ENCODE measurements around the gene PHF19. TPM values are rescaled to one million over a fixed set of nuclear protein-coding genes. Genes with fewer than 3 reads are reported as not detected.

PHF19 gene
- total RNA-seq, 5 donors from 2014 or later (not counting 1 experiment from before 2014, with no cell fraction given) = 92.8 to 184 (median 166) TPM

DNA sequence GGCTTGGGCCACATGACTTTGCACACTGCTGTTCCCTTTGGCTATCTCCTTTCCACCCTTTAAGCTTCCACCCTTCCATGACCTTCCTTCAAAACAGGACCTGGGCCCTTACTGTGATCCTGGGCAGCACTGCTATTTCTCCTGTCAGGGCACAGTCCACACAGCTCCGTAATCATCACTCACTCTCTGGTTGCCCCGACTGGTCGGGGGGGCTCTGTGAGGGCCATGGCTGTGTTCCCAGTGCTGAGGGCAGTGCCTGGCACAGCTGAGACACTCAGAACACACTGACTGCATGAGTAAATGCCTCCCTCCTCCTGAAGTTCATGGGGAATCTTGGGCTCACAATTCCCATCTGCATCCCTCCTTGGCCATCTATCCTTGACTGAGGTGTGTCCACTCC, 37.4 kb upstream of the PHF19 start:
- Mint-ChIP-seq H3K9me3 (peaks cover 0 to 4% (median 0%) of the 10 kb centered on the region in 3 donors), H3K27me3 (no peaks in the 10 kb centered on the region), H3K27ac (peak overlapping the region; percentile 74 to 78), H3K36me3 (peaks cover 77% of the 10 kb centered on the region), H3K4me3 (no peak overlapping the region), H3K4me1 (peaks cover 82 to 90% (median 90%) of the 10 kb centered on the region in 3 donors)
- WGBS (ENCODE audit: insufficient coverage) = 96% methylated on average over 3 of the region's 3 CpGs
- H3K36me3 ChIP-seq (ENCODE audit: control insufficient read depth in 2 of 2, extremely low read depth in 1 of 2, insufficient read depth in 1 of 2, low read length in 1 of 2) = peaks cover 11 to 88% of the 10 kb centered on the region in 2 donors
- no peak for DNase-seq
- ChIA-PET POLR2A (interaction anchor here in 1 of 2 donors (0.9 kb wide), 1 partner anchor 17 kb away, joined by 6 read pairs; no protein-coding TSS in a partner anchor), CTCF (no interaction called here)
- H3K4me1 ChIP-seq (ENCODE audit: control insufficient read depth in 1 of 2, extremely low read depth in 1 of 2, insufficient read depth in 2 of 2, low read length in 2 of 2) = peaks cover 22 to 88% of the 10 kb centered on the region in 2 experiments
- H3K4me3 ChIP-seq (ENCODE audit: control insufficient read depth in 1 of 2, extremely low read depth in 1 of 2, low read length in 1 of 2) = no peak overlapping the region
- H3K27ac ChIP-seq (ENCODE audit: low read length) = peak overlapping the region; percentile 52
- no peak for ATAC-seq (replicated peaks in 1 of 4)
- H3K27me3 ChIP-seq (replicated peaks in 1 of 2; ENCODE audit: control insufficient read depth in 2 of 2, extremely low read depth in 1 of 2, insufficient read depth in 2 of 2, low read length in 1 of 2) = no peaks in the 10 kb centered on the region
- no peaks in the 10 kb centered on the region for H3K9me3 ChIP-seq

DNA sequence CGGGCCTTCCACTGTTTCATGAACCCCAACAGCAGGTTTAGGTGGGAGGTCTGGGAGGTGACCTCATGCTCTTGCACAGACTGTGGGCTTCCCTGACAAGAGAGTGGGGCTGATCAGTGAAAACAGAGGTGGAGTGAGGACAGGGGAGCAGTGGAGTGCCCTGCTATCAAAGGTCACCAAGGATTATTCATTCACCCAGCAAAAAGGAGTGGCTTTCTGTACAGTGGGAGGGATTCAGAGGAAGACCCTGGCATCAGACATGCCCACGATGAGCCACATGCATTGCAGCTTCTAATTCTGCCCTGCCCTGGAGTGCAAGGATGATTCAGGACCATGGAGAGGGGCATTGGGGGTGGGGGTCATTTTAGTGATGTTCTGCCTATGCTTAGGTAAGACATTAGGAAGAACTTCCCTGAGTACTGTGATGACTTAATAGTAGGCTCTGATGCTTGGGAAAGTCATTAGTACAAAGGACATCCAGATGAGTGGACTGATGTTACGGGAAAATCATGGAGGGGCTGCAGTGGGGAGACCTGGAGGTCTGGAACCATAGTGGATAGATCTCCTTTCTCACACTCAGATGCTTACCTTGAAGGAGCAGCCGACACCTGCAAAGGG, 36.8 kb upstream of the PHF19 start:
- ChIA-PET POLR2A (interaction anchor here (0.7 to 0.9 kb wide), 2 partner anchors 18 to 29 kb away, joined by 3 to 6 read pairs; no protein-coding TSS in a partner anchor), CTCF (no interaction called here)
- H3K36me3 ChIP-seq (ENCODE audit: control insufficient read depth in 2 of 2, extremely low read depth in 1 of 2, insufficient read depth in 1 of 2, low read length in 1 of 2) = peaks cover 6 to 88% of the 10 kb centered on the region in 2 donors
- ATAC-seq (replicated peaks in 1 of 4) = no peak
- no peaks in the 10 kb centered on the region for H3K27me3 Mint-ChIP-seq
- H3K4me1 Mint-ChIP-seq = peaks cover 81 to 91% (median 90%) of the 10 kb centered on the region in 3 donors
- H3K27ac ChIP-seq (ENCODE audit: low read length) = no peak overlapping the region
- no peak overlapping the region for H3K4me3 Mint-ChIP-seq
- no peaks in the 10 kb centered on the region for H3K9me3 ChIP-seq
- peak overlapping the region; percentile 16 to 75 for H3K27ac Mint-ChIP-seq
- peaks cover 22 to 87% of the 10 kb centered on the region in 2 experiments for H3K4me1 ChIP-seq (ENCODE audit: control insufficient read depth in 1 of 2, extremely low read depth in 1 of 2, insufficient read depth in 2 of 2, low read length in 2 of 2)
- H3K27me3 ChIP-seq (replicated peaks in 1 of 2; ENCODE audit: control insufficient read depth in 2 of 2, extremely low read depth in 1 of 2, insufficient read depth in 2 of 2, low read length in 1 of 2) = no peaks in the 10 kb centered on the region
- DNase-seq = peak in 5 of 35 experiments; percentile 27 to 56 (median 34)
- H3K4me3 ChIP-seq (ENCODE audit: control insufficient read depth in 1 of 2, extremely low read depth in 1 of 2, low read length in 1 of 2) = no peak overlapping the region
- peaks cover 79% of the 10 kb centered on the region for H3K36me3 Mint-ChIP-seq
- H3K9me3 Mint-ChIP-seq = peaks cover 0 to 4% (median 0%) of the 10 kb centered on the region in 3 donors
- 69% methylated on average over 2 of the region's 4 CpGs for WGBS (ENCODE audit: insufficient coverage)

- no peak for ATAC-seq (replicated peaks in 1 of 4)
- no peaks in the 10 kb centered on the region for H3K27me3 ChIP-seq (replicated peaks in 1 of 2; ENCODE audit: control insufficient read depth in 2 of 2, extremely low read depth in 1 of 2, insufficient read depth in 2 of 2, low read length in 1 of 2)
- H3K27ac Mint-ChIP-seq = peak overlapping the region; percentile 71 to 91
- ChIA-PET CTCF (interaction anchor here in 1 of 2 donors (1.1 kb wide), 1 partner anchor 67 kb away, joined by 3 read pairs; no protein-coding TSS in a partner anchor), POLR2A (interaction anchor here (0.6 to 1.3 kb wide), 3 partner anchors 8 to 28 kb away, joined by 3 to 6 read pairs (median 3); no protein-coding TSS in a partner anchor)
- no peaks in the 10 kb centered on the region for H3K9me3 ChIP-seq
- peak overlapping the region in 1 of 3 donors; percentile 10 for H3K4me3 Mint-ChIP-seq
- H3K4me3 ChIP-seq (ENCODE audit: control insufficient read depth in 1 of 2, extremely low read depth in 1 of 2, low read length in 1 of 2) = no peak overlapping the region
- peaks cover 76 to 90% (median 87%) of the 10 kb centered on the region in 3 donors for H3K4me1 Mint-ChIP-seq
- peaks cover 74% of the 10 kb centered on the region for H3K36me3 Mint-ChIP-seq
- no peak for DNase-seq
- 98% methylated on average over 7 of the region's 13 CpGs for WGBS (ENCODE audit: insufficient coverage)
- H3K9me3 Mint-ChIP-seq = peaks cover 0 to 4% (median 0%) of the 10 kb centered on the region in 3 donors
- H3K36me3 ChIP-seq (ENCODE audit: control insufficient read depth in 2 of 2, extremely low read depth in 1 of 2, insufficient read depth in 1 of 2, low read length in 1 of 2) = peaks cover 3 to 84% of the 10 kb centered on the region in 2 donors
- no peaks in the 10 kb centered on the region for H3K27me3 Mint-ChIP-seq
- H3K4me1 ChIP-seq (ENCODE audit: control insufficient read depth in 1 of 2, extremely low read depth in 1 of 2, insufficient read depth in 2 of 2, low read length in 2 of 2) = peaks cover 22 to 85% of the 10 kb centered on the region in 2 experiments
- H3K27ac ChIP-seq (ENCODE audit: low read length) = no peak overlapping the region
These were observed 36.1 kb upstream of the PHF19 start for GRCh38 chr9:120912958-120913646.

DNA sequence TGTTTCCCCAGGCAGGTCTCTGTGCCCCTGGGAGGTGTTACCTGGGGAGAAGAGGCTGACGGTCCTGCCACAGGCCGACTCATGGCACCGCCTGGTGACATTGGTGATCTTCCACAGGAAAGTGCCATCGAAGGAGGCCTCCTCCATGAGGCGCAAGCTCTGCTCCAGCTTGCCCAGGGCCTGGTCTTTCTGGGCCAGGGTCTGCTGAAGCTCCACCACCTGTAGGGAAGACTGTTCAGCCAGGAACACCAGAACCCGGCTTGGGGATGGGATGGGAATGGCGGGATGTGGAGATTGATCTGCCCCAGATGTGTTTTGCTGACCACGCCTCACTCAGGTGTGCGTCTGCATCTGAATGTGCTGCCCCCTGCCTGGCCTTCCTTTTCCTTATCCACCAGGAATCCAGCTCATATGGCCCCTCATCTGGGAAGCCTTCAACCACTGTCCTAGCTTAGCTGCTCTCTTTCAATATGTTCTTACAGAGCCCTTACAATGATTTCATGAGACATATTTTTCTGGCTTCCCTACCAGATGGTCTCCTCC, 34.4 kb upstream of the PHF19 start:
- CTCF ChIA-PET = interaction anchor here in 1 of 2 donors (0.9 to 2.0 kb wide), 3 partner anchors 9 to 34 kb away, joined by 3 to 4 read pairs (median 3); no protein-coding TSS in a partner anchor
- Histone ChIP-seq H3K27ac (ENCODE audit: low read length) (peak overlapping the region; percentile 78), H3K36me3 (ENCODE audit: control insufficient read depth in 2 of 2, extremely low read depth in 1 of 2, insufficient read depth in 1 of 2, low read length in 1 of 2) (peaks cover 3 to 84% of the 10 kb centered on the region in 2 donors), H3K4me1 (ENCODE audit: control insufficient read depth in 1 of 2, extremely low read depth in 1 of 2, insufficient read depth in 2 of 2, low read length in 2 of 2) (peaks cover 22 to 81% of the 10 kb centered on the region in 2 experiments), H3K27me3 (replicated peaks in 1 of 2; ENCODE audit: control insufficient read depth in 2 of 2, extremely low read depth in 1 of 2, insufficient read depth in 2 of 2, low read length in 1 of 2) (no peaks in the 10 kb centered on the region), H3K4me3 (ENCODE audit: control insufficient read depth in 1 of 2, extremely low read depth in 1 of 2, low read length in 1 of 2) (no peak overlapping the region), H3K9me3 (no peaks in the 10 kb centered on the region)
- DNase-seq = no peak
- Mint-ChIP-seq H3K4me3 (peak overlapping the region in 2 of 3 donors; percentile 40 to 49), H3K36me3 (peaks cover 75% of the 10 kb centered on the region), H3K27ac (peak overlapping the region; percentile 90 to 91), H3K9me3 (no peaks in the 10 kb centered on the region), H3K27me3 (no peaks in the 10 kb centered on the region), H3K4me1 (peaks cover 78 to 88% (median 86%) of the 10 kb centered on the region in 3 donors)
- ATAC-seq (replicated peaks in 1 of 4) = no peak
- 97% methylated on average over 6 of the region's 9 CpGs for WGBS (ENCODE audit: insufficient coverage)
- POLR2A ChIA-PET = interaction anchor here in 1 of 2 donors (1.4 kb wide), 2 partner anchors 10 to 18 kb away, joined by 4 to 6 read pairs; no protein-coding TSS in a partner anchor

- POLR2A ChIA-PET = interaction anchor here in 1 of 2 donors (1.0 to 1.4 kb wide), 3 partner anchors 11 to 30 kb away, joined by 3 to 6 read pairs (median 4); no protein-coding TSS in a partner anchor
- WGBS (ENCODE audit: insufficient coverage) = no CpG with 5 or more reads among the region's 3 CpGs
- Histone ChIP-seq H3K36me3 (ENCODE audit: control insufficient read depth in 2 of 2, extremely low read depth in 1 of 2, insufficient read depth in 1 of 2, low read length in 1 of 2) (peaks cover 3 to 86% of the 10 kb centered on the region in 2 donors), H3K27me3 (replicated peaks in 1 of 2; ENCODE audit: control insufficient read depth in 2 of 2, extremely low read depth in 1 of 2, insufficient read depth in 2 of 2, low read length in 1 of 2) (no peaks in the 10 kb centered on the region), H3K4me3 (ENCODE audit: control insufficient read depth in 1 of 2, extremely low read depth in 1 of 2, low read length in 1 of 2) (no peak overlapping the region), H3K9me3 (no peaks in the 10 kb centered on the region), H3K4me1 (ENCODE audit: control insufficient read depth in 1 of 2, extremely low read depth in 1 of 2, insufficient read depth in 2 of 2, low read length in 2 of 2) (peaks cover 20 to 83% of the 10 kb centered on the region in 2 experiments), H3K27ac (ENCODE audit: low read length) (peak overlapping the region; percentile 78)
- peaks cover 79 to 89% (median 87%) of the 10 kb centered on the region in 3 donors for H3K4me1 Mint-ChIP-seq
- H3K27ac Mint-ChIP-seq = peak overlapping the region; percentile 90 to 91
- no peaks in the 10 kb centered on the region for H3K27me3 Mint-ChIP-seq
- no peaks in the 10 kb centered on the region for H3K9me3 Mint-ChIP-seq
- no peak for ATAC-seq (replicated peaks in 1 of 4)
- no peak for DNase-seq
- CTCF ChIA-PET = interaction anchor here in 1 of 2 donors (2.0 kb wide), 1 partner anchor 9 kb away, joined by 4 read pairs; no protein-coding TSS in a partner anchor
- peaks cover 77% of the 10 kb centered on the region for H3K36me3 Mint-ChIP-seq
- peak overlapping the region in 2 of 3 donors; percentile 21 to 40 for H3K4me3 Mint-ChIP-seq
These were observed 33.7 kb upstream of the PHF19 start for GRCh38 chr9:120910643-120911042.

All from T-cell (primary cell).